Body of pancreas (tissue), 4 donors: Measurements from ENCODE around the gene CHCHD10.

Experiments used
- POLR2A ChIP-seq, 3 donors: fragments of 450-650 bp; IDR thresholded peaks; one replicate each; pipeline ENCODE4 v1.6.1; 2016; ENCODE audit warnings: antibody characterized with exemption in 3 of 3, mild to moderate bottlenecking in 2 of 3
- TF ChIP-seq, protein P1 (sequence below), 7 experiments: fragments of 450-650 bp in 4 of 7; fragments of 200-600 bp in 3 of 7; sonication (generic) in 3 of 7; IDR thresholded peaks; one replicate each; pipeline ENCODE4 v1.5.1; 2016 to 2019; ENCODE audit warnings: antibody characterized with exemption in 7 of 7

DNA sequence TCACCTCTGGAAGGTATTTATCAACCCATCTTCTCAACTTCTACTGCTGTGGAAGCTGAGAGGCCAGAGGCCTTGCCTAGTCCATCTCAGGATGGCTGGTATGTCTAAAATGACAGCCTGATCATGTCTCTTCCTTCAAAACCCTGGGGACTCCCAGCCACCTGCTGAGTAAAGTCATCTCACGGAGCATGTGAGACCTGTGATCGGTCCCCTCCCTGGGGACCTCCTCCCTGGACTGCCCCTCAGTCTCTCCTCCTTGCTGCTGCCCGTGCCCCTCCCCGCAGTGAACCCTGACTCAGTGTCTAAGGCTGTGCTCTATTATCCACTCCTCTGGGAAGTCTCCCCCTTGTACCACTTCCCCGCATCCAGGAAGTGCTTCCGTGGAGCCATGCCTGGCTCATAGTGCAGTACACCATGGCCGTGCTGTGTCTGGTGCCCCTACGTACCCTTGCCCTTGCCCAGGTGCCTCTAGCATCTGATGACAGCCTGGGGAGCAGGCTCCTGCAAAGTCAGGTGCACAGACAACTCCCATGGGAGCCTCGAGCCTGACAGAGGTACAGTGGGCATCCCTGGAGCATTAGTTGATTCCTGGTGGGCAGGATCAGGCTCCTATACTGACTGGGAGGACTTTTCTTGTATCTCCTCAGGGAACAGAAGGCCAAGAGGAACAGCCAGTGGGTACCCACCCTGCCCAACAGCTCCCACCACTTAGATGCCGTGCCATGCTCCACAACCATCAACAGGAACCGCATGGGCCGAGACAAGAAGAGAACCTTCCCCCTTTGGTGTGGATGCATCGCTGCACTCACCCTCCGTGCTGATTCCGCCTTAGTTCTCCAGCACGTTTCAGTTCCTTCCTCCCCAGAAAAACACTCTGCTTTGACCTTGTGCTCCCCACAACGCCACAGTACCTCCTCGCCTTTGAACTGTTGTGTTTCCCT, 32.8 kb upstream of the CHCHD10 start:
- TF ChIP-seq, protein P1, sequence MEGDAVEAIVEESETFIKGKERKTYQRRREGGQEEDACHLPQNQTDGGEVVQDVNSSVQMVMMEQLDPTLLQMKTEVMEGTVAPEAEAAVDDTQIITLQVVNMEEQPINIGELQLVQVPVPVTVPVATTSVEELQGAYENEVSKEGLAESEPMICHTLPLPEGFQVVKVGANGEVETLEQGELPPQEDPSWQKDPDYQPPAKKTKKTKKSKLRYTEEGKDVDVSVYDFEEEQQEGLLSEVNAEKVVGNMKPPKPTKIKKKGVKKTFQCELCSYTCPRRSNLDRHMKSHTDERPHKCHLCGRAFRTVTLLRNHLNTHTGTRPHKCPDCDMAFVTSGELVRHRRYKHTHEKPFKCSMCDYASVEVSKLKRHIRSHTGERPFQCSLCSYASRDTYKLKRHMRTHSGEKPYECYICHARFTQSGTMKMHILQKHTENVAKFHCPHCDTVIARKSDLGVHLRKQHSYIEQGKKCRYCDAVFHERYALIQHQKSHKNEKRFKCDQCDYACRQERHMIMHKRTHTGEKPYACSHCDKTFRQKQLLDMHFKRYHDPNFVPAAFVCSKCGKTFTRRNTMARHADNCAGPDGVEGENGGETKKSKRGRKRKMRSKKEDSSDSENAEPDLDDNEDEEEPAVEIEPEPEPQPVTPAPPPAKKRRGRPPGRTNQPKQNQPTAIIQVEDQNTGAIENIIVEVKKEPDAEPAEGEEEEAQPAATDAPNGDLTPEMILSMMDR (IDR thresholded peaks at IDR 0.05) = no peak
- TF ChIP-seq POLR2A (IDR thresholded peaks at IDR 0.05) = no peak
